Activated naive CD8-positive, alpha-beta T cell treated with anti-CD3 and anti-CD28 coated beads, Interleukin-2, amount 50 U/mL, for 16 hours (primary cell): Measurements from ENCODE around the gene MORN1.

Source experiments
- DNase-seq: peaks from one replicate; pipeline ENCODE4 v3.0.0-alpha.2; 2020; ENCODE audit warnings: low read depth, low spot score

MORN1 gene

GRCh38 chr1:2320760-2321667 is 70.3 kb downstream of the MORN1 start:
- no peak for DNase-seq

DNA sequence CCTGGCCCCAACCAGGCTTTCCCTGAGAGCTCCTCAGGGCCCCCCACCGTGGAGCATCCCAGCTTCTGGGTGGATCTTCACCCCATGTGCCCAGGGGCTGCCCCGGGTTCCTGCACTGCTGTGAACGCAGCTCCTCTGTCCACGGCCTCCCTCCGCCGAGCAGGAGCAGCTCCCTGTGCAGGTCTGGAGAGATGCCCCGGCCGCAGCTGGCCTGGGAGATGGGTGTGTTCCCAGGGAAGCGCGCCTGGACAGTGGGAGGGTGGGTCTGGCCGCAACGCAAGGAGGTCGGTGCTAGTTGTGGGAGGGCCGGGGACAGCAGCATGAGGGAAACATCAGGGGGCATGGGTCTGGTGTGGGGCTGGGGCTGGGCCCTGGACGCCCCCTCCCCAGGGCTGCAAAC is 71.3 kb downstream of the MORN1 start:
- no peak for DNase-seq

- DNase-seq = no peak
Measured at GRCh38 chr1:2319291-2319690, 72.1 kb downstream of the MORN1 start.

- no peak for DNase-seq
Measured at GRCh38 chr1:2318314-2319278, 72.8 kb downstream of the MORN1 start.

GRCh38 chr1:2317230-2318065 is 73.9 kb downstream of the MORN1 start:
- DNase-seq = no peak

DNA sequence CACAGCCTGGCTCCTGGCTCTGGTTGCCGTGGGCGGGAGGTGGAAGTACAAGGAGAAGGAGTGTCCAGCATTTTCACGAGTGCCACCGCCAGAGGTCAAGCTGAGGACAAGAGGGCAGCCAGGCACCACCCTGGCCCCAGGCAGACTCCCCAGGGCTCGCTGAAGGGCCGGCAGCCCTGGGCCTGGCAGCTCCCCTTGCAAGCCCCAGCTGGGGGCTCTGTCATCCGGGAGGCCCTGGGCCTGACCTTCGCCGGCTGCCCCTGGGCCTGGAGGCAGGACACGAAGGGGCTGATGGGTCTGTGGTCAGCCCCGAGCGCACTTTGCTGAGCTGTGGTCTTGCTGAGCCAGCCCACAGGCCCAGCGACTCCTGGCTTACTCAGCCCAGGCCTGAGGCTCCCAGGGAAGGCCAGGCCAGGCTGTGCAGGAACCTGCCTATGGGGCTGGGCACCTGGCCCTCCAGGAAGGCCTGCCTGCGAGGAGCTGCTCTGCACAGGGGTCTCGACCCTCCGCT is 74.8 kb downstream of the MORN1 start:
- no peak for DNase-seq

- no peak for DNase-seq
Measured at GRCh38 chr1:2315674-2316450, 75.5 kb downstream of the MORN1 start.

DNA sequence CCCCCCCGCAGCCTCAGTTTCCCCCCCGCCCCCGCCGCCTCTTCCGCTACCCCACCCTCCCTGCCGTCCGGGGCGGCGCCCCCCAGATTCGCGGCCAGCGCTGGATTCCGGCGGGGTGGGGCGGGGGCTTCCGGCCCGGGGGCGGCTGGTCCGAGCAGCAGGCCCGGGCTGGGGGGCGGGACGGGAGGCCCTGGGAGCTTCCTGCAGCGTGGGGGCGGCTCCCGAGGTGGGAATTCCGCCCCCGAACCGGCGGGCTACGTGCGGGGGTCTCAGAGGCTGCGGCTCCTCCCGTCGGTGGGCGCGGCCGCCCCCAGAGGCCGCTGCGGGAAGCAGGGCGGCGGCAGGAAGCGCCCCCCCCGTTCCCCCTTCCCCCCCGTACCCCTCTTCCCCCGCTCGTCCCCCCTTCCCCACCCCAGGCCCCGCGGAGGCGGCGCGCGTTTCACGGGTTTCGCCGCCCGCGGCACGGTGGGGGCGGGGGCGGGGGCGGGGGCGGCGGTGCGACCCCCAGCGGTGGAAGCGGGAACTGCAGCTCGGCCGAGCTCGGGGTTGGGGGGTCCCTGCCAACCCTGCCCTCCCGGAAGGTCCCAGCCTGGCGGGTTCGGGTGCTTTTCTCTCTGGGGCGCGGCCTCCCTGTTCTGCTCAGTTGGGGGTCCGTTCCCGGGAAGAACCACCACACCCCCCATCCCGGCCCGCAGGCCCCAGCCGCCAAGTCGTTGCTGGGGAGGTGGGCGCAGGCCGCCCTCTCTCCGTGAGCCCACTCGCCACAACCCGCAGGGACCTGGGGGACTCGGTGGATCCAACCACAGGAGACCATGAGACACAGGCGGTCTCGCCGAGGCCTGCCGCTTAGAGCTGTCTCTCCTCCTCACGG is 76.3 kb downstream of the MORN1 start:
- DNase-seq = peak; percentile 21

DNA sequence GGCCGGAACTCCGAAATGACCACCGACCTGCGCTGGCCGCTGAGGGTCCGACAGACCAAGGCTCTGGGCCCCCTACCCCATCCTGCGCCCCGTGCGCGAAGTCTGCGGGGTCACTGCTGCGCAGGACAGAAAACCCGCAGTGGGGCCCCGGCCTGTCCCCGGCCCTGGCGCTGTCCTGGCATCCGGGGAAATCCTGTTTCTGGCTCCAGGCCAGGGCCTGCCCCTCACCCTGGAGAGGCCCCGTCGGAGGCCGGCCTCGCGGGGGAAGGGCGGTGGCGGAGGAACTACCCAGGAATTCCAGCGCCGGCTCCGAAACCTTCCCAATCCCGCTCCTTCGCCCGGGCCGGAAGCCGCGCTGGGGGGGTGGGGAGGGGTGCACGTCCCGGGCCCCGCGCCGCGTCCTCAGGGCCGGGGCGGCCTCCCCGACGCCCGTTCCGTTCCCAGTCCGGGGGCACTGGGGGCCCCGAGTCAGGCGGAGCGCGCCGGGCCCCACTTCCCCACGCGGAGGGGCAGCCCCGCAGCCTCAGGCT is 77.0 kb downstream of the MORN1 start:
- DNase-seq = no peak

DNA sequence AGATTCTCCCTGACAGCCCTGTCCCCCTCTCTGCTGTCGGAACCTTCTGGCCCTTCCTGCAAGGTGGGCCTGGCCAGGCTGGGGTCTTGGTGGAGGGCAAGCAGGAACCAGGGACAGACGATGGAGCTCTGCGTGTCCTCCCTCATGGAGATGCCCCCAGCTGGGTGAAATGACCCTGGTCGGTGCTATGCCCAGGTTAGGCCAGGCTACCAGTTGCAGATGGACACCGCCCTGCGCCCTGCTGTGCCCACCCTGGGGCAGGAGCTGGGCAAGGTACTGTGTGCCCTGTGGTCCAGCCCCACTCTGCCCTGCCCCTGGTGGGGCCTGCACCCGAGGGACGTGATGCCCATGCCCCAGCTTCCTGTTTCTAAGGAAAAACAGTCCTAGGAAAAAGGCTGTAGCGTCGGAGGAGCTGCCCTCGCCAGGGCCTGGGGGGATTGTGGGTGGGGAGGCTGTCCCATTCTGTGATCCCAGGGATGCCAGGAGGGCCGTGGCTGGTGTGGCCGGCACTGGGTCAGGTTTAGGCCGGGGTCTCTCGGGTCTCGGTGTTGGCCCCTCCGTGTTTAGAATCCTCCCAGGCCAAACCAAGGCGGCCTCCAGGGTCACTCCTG is 77.6 kb downstream of the MORN1 start:
- no peak for DNase-seq

- DNase-seq = no peak
Measured at GRCh38 chr1:2312515-2313301, 78.6 kb downstream of the MORN1 start.

GRCh38 chr1:2312160-2312514 is 79.2 kb downstream of the MORN1 start:
- no peak for DNase-seq

- peak; percentile 27 for DNase-seq
Measured at GRCh38 chr1:2311184-2312032, 79.9 kb downstream of the MORN1 start.

GRCh38 chr1:2310332-2311183 is 80.8 kb downstream of the MORN1 start:
- DNase-seq = no peak

- no peak for DNase-seq
Measured at GRCh38 chr1:2308844-2309243, 82.5 kb downstream of the MORN1 start.

- DNase-seq = no peak
Measured at GRCh38 chr1:2307972-2308371, 83.4 kb downstream of the MORN1 start.
